Measurements from ENCODE around the gene VPS41.

Gene VPS41

GRCh38 chr7:38777609-38778008 is 131.4 kb downstream of the VPS41 start:
- Histone ChIP-seq H3K14ac (ENCODE audit: low read length) (no peak overlapping the region), H2AK5ac (ENCODE audit: low read depth, low read length) (no peak overlapping the region), H3K4me1 (ENCODE audit: control insufficient read depth in 2 of 2, insufficient read depth in 1 of 2, low read depth in 1 of 2, low read length in 2 of 2) (peaks cover 5 to 34% of the 10 kb centered on the region in 2 donors), H3K9me3 (replicated peaks in 1 of 2; ENCODE audit: control insufficient read depth in 2 of 2, insufficient read depth in 1 of 2, low read depth in 1 of 2, low read length in 2 of 2) (peaks cover 0 to 5% of the 10 kb centered on the region in 2 donors), H3K9ac (ENCODE audit: low read depth, low read length, poor library complexity) (no peak overlapping the region), H3K18ac (ENCODE audit: low read length) (no peak overlapping the region), H3K27me3 (ENCODE audit: control insufficient read depth in 3 of 3, insufficient read depth in 3 of 3, low read depth in 1 of 3, low read length in 3 of 3) (no peaks in the 10 kb centered on the region), H2BK120ac (ENCODE audit: low read depth, low read length) (no peak overlapping the region), H3K23ac (ENCODE audit: low read depth, low read length, poor library complexity) (no peak overlapping the region), H4K91ac (ENCODE audit: low read depth, low read length, poor library complexity) (no peak overlapping the region), H3K36me3 (replicated peaks in 1 of 2; ENCODE audit: control insufficient read depth in 2 of 2, insufficient read depth in 2 of 2, low read length in 2 of 2) (peaks cover 0 to 18% of the 10 kb centered on the region in 2 donors), H3K79me1 (ENCODE audit: low read depth, low read length) (no peaks in the 10 kb centered on the region), H2BK15ac (ENCODE audit: low read length) (no peak overlapping the region), H3K4me3 (ENCODE audit: low read length in 2 of 2) (no peak overlapping the region), H3K4ac (ENCODE audit: low read length) (no peak overlapping the region), H2AFZ (ENCODE audit: low read length) (no peak overlapping the region), H3K4me2 (ENCODE audit: insufficient read depth, low read length, poor library complexity, severe bottlenecking) (no peak overlapping the region), H2BK12ac (ENCODE audit: low read length) (no peak overlapping the region), H2BK5ac (ENCODE audit: low read length) (no peak overlapping the region), H3K27ac (replicated peaks; ENCODE audit: low read length) (no peak overlapping the region), H4K8ac (ENCODE audit: low read depth, low read length) (no peak overlapping the region)
- DNase-seq (ENCODE audit: low spot score): no peak
- no CpG with 5 or more reads among the region's 1 CpG for WGBS, 2 donors (ENCODE audit: extremely low coverage in 2 of 2, insufficient read length in 2 of 2, insufficient replicate concordance in 1 of 2)

GRCh38 chr7:38775506-38776175 is 133.3 kb downstream of the VPS41 start:
- Histone ChIP-seq H3K36me3 (replicated peaks in 1 of 2; ENCODE audit: control insufficient read depth in 2 of 2, insufficient read depth in 2 of 2, low read length in 2 of 2) (peaks cover 0 to 19% of the 10 kb centered on the region in 2 donors), H3K23ac (ENCODE audit: low read depth, low read length, poor library complexity) (no peak overlapping the region), H3K9ac (ENCODE audit: low read depth, low read length, poor library complexity) (no peak overlapping the region), H3K9me3 (replicated peaks in 1 of 2; ENCODE audit: control insufficient read depth in 2 of 2, insufficient read depth in 1 of 2, low read depth in 1 of 2, low read length in 2 of 2) (peaks cover 0 to 5% of the 10 kb centered on the region in 2 donors), H3K4me2 (ENCODE audit: insufficient read depth, low read length, poor library complexity, severe bottlenecking) (no peak overlapping the region), H3K4ac (ENCODE audit: low read length) (no peak overlapping the region), H2AFZ (ENCODE audit: low read length) (no peak overlapping the region), H3K14ac (ENCODE audit: low read length) (no peak overlapping the region), H3K79me1 (ENCODE audit: low read depth, low read length) (no peaks in the 10 kb centered on the region), H2AK5ac (ENCODE audit: low read depth, low read length) (no peak overlapping the region), H2BK5ac (ENCODE audit: low read length) (no peak overlapping the region), H2BK12ac (ENCODE audit: low read length) (no peak overlapping the region), H3K27ac (replicated peaks; ENCODE audit: low read length) (no peak overlapping the region), H2BK15ac (ENCODE audit: low read length) (no peak overlapping the region), H3K18ac (ENCODE audit: low read length) (no peak overlapping the region), H4K91ac (ENCODE audit: low read depth, low read length, poor library complexity) (no peak overlapping the region), H4K8ac (ENCODE audit: low read depth, low read length) (no peak overlapping the region), H3K4me1 (ENCODE audit: control insufficient read depth in 2 of 2, insufficient read depth in 1 of 2, low read depth in 1 of 2, low read length in 2 of 2) (peaks cover 0 to 36% of the 10 kb centered on the region in 2 donors), H3K27me3 (ENCODE audit: control insufficient read depth in 3 of 3, insufficient read depth in 3 of 3, low read depth in 1 of 3, low read length in 3 of 3) (no peaks in the 10 kb centered on the region), H2BK120ac (ENCODE audit: low read depth, low read length) (no peak overlapping the region), H3K4me3 (ENCODE audit: low read length in 2 of 2) (no peak overlapping the region)
- peak; percentile 21 for DNase-seq (ENCODE audit: low spot score)
- WGBS, 2 donors (ENCODE audit: extremely low coverage in 2 of 2, insufficient read length in 2 of 2, insufficient replicate concordance in 1 of 2): no CpG with 5 or more reads among the region's 3 CpGs

- Histone ChIP-seq H2AFZ (ENCODE audit: low read length) (no peak overlapping the region), H3K18ac (ENCODE audit: low read length) (no peak overlapping the region), H3K23ac (ENCODE audit: low read depth, low read length, poor library complexity) (no peak overlapping the region), H4K91ac (ENCODE audit: low read depth, low read length, poor library complexity) (no peak overlapping the region), H2BK5ac (ENCODE audit: low read length) (no peak overlapping the region), H3K9ac (ENCODE audit: low read depth, low read length, poor library complexity) (no peak overlapping the region), H3K36me3 (replicated peaks in 1 of 2; ENCODE audit: control insufficient read depth in 2 of 2, insufficient read depth in 2 of 2, low read length in 2 of 2) (peaks cover 0 to 33% of the 10 kb centered on the region in 2 donors), H3K4ac (ENCODE audit: low read length) (no peak overlapping the region), H3K9me3 (replicated peaks in 1 of 2; ENCODE audit: control insufficient read depth in 2 of 2, insufficient read depth in 1 of 2, low read depth in 1 of 2, low read length in 2 of 2) (no peaks in the 10 kb centered on the region), H2BK15ac (ENCODE audit: low read length) (no peak overlapping the region), H3K14ac (ENCODE audit: low read length) (no peak overlapping the region), H3K4me2 (ENCODE audit: insufficient read depth, low read length, poor library complexity, severe bottlenecking) (no peak overlapping the region), H3K4me3 (ENCODE audit: low read length in 2 of 2) (no peak overlapping the region), H3K27me3 (ENCODE audit: control insufficient read depth in 3 of 3, insufficient read depth in 3 of 3, low read depth in 1 of 3, low read length in 3 of 3) (no peaks in the 10 kb centered on the region), H3K27ac (replicated peaks; ENCODE audit: low read length) (no peak overlapping the region), H2BK12ac (ENCODE audit: low read length) (no peak overlapping the region), H4K8ac (ENCODE audit: low read depth, low read length) (no peak overlapping the region), H2AK5ac (ENCODE audit: low read depth, low read length) (no peak overlapping the region), H3K79me1 (ENCODE audit: low read depth, low read length) (no peaks in the 10 kb centered on the region), H3K4me1 (ENCODE audit: control insufficient read depth in 2 of 2, insufficient read depth in 1 of 2, low read depth in 1 of 2, low read length in 2 of 2) (peaks cover 0 to 39% of the 10 kb centered on the region in 2 donors), H2BK120ac (ENCODE audit: low read depth, low read length) (no peak overlapping the region)
- no peak for DNase-seq (ENCODE audit: low spot score)
- no CpG with 5 or more reads among the region's 2 CpGs for WGBS, 2 donors (ENCODE audit: extremely low coverage in 2 of 2, insufficient read length in 2 of 2, insufficient replicate concordance in 1 of 2)
Observed at GRCh38 chr7:38773430-38773829, 135.6 kb downstream of the VPS41 start.

- Histone ChIP-seq H3K18ac (ENCODE audit: low read length) (no peak overlapping the region), H4K8ac (ENCODE audit: low read depth, low read length) (no peak overlapping the region), H4K91ac (ENCODE audit: low read depth, low read length, poor library complexity) (no peak overlapping the region), H3K27me3 (ENCODE audit: control insufficient read depth in 3 of 3, insufficient read depth in 3 of 3, low read depth in 1 of 3, low read length in 3 of 3) (no peaks in the 10 kb centered on the region), H3K4ac (ENCODE audit: low read length) (no peak overlapping the region), H2AFZ (ENCODE audit: low read length) (no peak overlapping the region), H2BK12ac (ENCODE audit: low read length) (no peak overlapping the region), H3K4me1 (ENCODE audit: control insufficient read depth in 2 of 2, insufficient read depth in 1 of 2, low read depth in 1 of 2, low read length in 2 of 2) (peaks cover 0 to 3% of the 10 kb centered on the region in 2 donors), H3K9me3 (replicated peaks in 1 of 2; ENCODE audit: control insufficient read depth in 2 of 2, insufficient read depth in 1 of 2, low read depth in 1 of 2, low read length in 2 of 2) (no peaks in the 10 kb centered on the region), H3K4me2 (ENCODE audit: insufficient read depth, low read length, poor library complexity, severe bottlenecking) (no peak overlapping the region), H3K36me3 (replicated peaks in 1 of 2; ENCODE audit: control insufficient read depth in 2 of 2, insufficient read depth in 2 of 2, low read length in 2 of 2) (peaks cover 0 to 44% of the 10 kb centered on the region in 2 donors), H2AK5ac (ENCODE audit: low read depth, low read length) (no peak overlapping the region), H3K4me3 (ENCODE audit: low read length in 2 of 2) (no peak overlapping the region), H3K79me1 (ENCODE audit: low read depth, low read length) (no peaks in the 10 kb centered on the region), H3K14ac (ENCODE audit: low read length) (no peak overlapping the region), H2BK5ac (ENCODE audit: low read length) (no peak overlapping the region), H2BK15ac (ENCODE audit: low read length) (no peak overlapping the region), H3K27ac (replicated peaks; ENCODE audit: low read length) (no peak overlapping the region), H3K9ac (ENCODE audit: low read depth, low read length, poor library complexity) (no peak overlapping the region), H3K23ac (ENCODE audit: low read depth, low read length, poor library complexity) (no peak overlapping the region), H2BK120ac (ENCODE audit: low read depth, low read length) (no peak overlapping the region)
- no peak for DNase-seq (ENCODE audit: low spot score)
- no CpG with 5 or more reads among the region's 2 CpGs for WGBS, 2 donors (ENCODE audit: extremely low coverage in 2 of 2, insufficient read length in 2 of 2, insufficient replicate concordance in 1 of 2)
Observed at GRCh38 chr7:38760226-38760625, 148.8 kb downstream of the VPS41 start.

Measured in neuronal stem cell (in vitro differentiated cells).